ENCODE data around the gene RIMOC1. TPM values are rescaled to one million over a fixed set of nuclear protein-coding genes. Genes with fewer than 3 reads are reported as not detected.

Gene RIMOC1
- total RNA-seq, 1 donor from 2014 or later = 47.7 TPM

DNA sequence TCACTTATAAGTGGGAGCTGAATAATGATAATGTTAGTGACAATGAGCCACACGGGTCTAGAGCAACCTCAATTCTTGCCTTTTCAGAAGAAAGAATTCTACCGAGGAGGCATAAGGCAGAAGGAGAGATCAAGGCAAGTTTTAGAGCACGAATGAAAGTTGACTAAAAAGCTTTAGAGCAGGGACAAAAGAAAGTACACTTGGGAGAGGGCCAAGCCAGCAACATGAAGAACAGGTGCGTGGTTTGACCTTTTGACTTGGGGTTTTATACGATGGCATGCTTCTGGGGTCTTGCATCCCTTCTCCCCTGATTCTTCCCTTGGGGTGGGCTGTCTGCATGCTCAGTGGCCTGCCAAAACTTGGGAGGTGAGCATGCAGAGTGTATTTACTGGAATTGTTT is 21.4 kb upstream of the RIMOC1 start:
- Mint-ChIP-seq H3K36me3 (ENCODE audit: low read depth) (no peaks in the 10 kb centered on the region), H3K27ac (ENCODE audit: unreplicated experiment) (no peak overlapping the region)

DNA sequence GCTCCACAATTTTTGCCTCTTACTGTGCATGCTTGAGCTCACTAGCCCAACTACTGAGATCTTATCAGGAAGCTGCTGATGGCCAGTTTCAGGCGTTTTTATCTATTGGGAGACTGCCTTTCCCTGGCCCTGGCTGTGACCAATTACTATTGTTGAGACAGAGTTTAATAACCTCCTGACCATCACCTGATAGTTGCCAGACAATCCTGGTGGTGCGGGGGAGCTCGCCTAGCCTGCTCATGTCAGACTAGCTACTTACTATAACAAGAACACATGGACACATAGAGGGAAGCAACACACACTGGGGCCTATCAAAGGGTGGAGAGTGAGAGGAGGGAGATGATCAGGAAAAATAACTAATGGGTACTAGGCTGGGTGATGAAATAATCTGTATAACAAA is 20.9 kb upstream of the RIMOC1 start:
- Mint-ChIP-seq H3K36me3 (ENCODE audit: low read depth) (no peaks in the 10 kb centered on the region), H3K27ac (ENCODE audit: unreplicated experiment) (peak overlapping the region; percentile 64), H3K4me3 (no peak overlapping the region), H3K4me1 (no peaks in the 10 kb centered on the region), H3K27me3 (ENCODE audit: low read depth) (peaks cover under 1% of the 10 kb centered on the region), H3K9me3 (peaks cover 6% of the 10 kb centered on the region)
- TF ChIP-seq, protein P1, sequence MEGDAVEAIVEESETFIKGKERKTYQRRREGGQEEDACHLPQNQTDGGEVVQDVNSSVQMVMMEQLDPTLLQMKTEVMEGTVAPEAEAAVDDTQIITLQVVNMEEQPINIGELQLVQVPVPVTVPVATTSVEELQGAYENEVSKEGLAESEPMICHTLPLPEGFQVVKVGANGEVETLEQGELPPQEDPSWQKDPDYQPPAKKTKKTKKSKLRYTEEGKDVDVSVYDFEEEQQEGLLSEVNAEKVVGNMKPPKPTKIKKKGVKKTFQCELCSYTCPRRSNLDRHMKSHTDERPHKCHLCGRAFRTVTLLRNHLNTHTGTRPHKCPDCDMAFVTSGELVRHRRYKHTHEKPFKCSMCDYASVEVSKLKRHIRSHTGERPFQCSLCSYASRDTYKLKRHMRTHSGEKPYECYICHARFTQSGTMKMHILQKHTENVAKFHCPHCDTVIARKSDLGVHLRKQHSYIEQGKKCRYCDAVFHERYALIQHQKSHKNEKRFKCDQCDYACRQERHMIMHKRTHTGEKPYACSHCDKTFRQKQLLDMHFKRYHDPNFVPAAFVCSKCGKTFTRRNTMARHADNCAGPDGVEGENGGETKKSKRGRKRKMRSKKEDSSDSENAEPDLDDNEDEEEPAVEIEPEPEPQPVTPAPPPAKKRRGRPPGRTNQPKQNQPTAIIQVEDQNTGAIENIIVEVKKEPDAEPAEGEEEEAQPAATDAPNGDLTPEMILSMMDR (conservative IDR thresholded peaks at IDR 0.05) = no peak
- DNase-seq (ENCODE audit: low read depth, low spot score) = no peak

More for the DNA sequence above, 21.4 kb upstream of the RIMOC1 start:
- TF ChIP-seq, protein P1 (conservative IDR thresholded peaks at IDR 0.05) = no peak
- Mint-ChIP-seq H3K4me3 (no peak overlapping the region), H3K27me3 (ENCODE audit: low read depth) (peaks cover 3% of the 10 kb centered on the region), H3K4me1 (no peaks in the 10 kb centered on the region), H3K9me3 (peaks cover 6% of the 10 kb centered on the region)
- no peak for DNase-seq (ENCODE audit: low read depth, low spot score)

GRCh38 chr5:41883936-41884335 is 20.2 kb upstream of the RIMOC1 start:
- no peak for DNase-seq (ENCODE audit: low read depth, low spot score)
- Mint-ChIP-seq H3K27ac (ENCODE audit: unreplicated experiment) (no peak overlapping the region), H3K4me3 (no peak overlapping the region), H3K36me3 (ENCODE audit: low read depth) (no peaks in the 10 kb centered on the region), H3K27me3 (ENCODE audit: low read depth) (no peaks in the 10 kb centered on the region), H3K4me1 (no peaks in the 10 kb centered on the region), H3K9me3 (peaks cover 6% of the 10 kb centered on the region)
- TF ChIP-seq, protein P1 (conservative IDR thresholded peaks at IDR 0.05) = no peak

DNA sequence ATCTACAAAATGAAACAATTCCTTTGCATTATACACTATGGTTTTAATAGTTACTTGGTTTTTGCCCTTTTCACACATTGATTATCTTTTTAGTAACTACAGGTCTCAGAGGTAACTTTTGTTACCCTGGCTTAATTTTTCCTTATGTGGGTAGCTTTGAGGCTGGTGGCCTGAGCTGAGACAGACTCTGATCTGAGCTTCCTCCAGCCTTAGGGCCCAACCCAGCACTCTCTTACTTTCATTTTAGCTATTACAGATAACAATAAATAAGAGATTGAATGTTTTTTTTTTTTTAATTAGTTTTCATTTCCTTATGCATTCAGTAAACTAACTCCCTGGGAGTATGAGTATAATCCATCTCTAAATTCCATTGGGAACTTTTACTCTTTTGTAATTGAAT is 18.9 kb upstream of the RIMOC1 start:
- H3K4me1 Mint-ChIP-seq = no peaks in the 10 kb centered on the region
- peaks cover 6% of the 10 kb centered on the region for H3K9me3 Mint-ChIP-seq
- H3K27ac Mint-ChIP-seq (ENCODE audit: unreplicated experiment) = no peak overlapping the region
- H3K27me3 Mint-ChIP-seq (ENCODE audit: low read depth) = no peaks in the 10 kb centered on the region
- TF ChIP-seq, protein P1 (conservative IDR thresholded peaks at IDR 0.05) = no peak
- no peak for DNase-seq (ENCODE audit: low read depth, low spot score)
- no peak overlapping the region for H3K4me3 Mint-ChIP-seq
- no peaks in the 10 kb centered on the region for H3K36me3 Mint-ChIP-seq (ENCODE audit: low read depth)

DNA sequence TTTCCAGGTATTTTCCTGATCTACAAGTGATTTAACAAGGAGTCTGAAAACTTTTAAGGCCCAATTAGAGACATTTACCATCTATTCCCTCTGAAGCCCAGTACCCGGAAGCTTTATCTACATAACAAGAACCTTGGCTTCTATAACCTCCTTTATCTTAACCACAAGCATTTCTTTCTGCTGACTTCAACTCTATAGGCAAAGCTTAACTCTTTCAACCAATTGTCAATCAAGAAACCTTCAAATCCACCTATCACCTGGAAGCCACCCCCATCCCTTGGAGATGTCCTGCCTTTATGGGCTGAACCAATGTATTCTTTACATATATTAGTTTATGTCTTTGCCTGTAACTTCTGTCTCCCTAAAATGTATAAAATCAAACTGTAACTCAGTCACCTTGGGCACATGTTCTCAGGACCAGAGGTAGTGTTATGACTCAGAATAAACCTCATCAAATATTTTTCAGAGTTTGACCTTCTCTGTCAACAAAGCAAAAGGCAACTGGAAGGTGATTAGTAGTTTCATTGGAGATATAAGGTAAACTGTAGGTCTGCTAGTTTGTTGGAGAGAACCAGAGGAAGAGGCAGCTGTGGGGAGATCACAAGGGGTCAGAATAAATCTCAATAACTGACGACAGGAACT is 13.0 kb upstream of the RIMOC1 start:
- Mint-ChIP-seq H3K36me3 (ENCODE audit: low read depth) (no peaks in the 10 kb centered on the region), H3K4me3 (no peak overlapping the region), H3K9me3 (peaks cover 6% of the 10 kb centered on the region), H3K27ac (ENCODE audit: unreplicated experiment) (no peak overlapping the region), H3K4me1 (no peaks in the 10 kb centered on the region), H3K27me3 (ENCODE audit: low read depth) (peaks cover 35% of the 10 kb centered on the region)
- TF ChIP-seq, protein P1 (conservative IDR thresholded peaks at IDR 0.05) = no peak
- no peak for DNase-seq (ENCODE audit: low read depth, low spot score)

All from neural crest cell (in vitro differentiated cells).